ENCODE results near the gene PCF11. TPM values are rescaled to one million over a fixed set of nuclear protein-coding genes. Genes with fewer than 3 reads are reported as not detected.

PCF11 gene
- total and polyA plus RNA-seq, 2 of the 13 experiments (the other 11 are each of a cell fraction or from before 2014, with no cell fraction given): 40.3 to 47.7 TPM

- ATAC-seq: no peak
- in situ Hi-C loops (cut with HindIII; ENCODE audit: extremely low pct_ligation_motif_present, low pct_unique_long_range_greater_than_20kb): no loop called here
- no peak for FAIRE-seq
- intact Hi-C loops (cut with micrococcal nuclease; ENCODE audit: unreplicated experiment): no loop called here
- BruUV-seq (replicated peaks): no TSS peak
- ChIA-PET CTCF (ENCODE audit: low intra/inter-chr PET ratio, low total read pairs) (no interaction called here), POLR2A (no interaction called here)
- H4K20me1 ChIP-seq (ENCODE audit: insufficient read depth, low read length): no peaks in the 10 kb centered on the region
- no peak overlapping the region for H3K9ac ChIP-seq (ENCODE audit: insufficient read depth, low read depth, low read length)
- H3K79me2 ChIP-seq (ENCODE audit: insufficient read depth, low read length): no peaks in the 10 kb centered on the region
- H2AFZ ChIP-seq (ENCODE audit: low read length): no peak overlapping the region
- no peaks in the 10 kb centered on the region for H3K4me1 ChIP-seq (ENCODE audit: insufficient read depth, low read length)
- no peaks in the 10 kb centered on the region; a peak in 2 of 5 replicates for H3K27me3 ChIP-seq (ENCODE audit: control insufficient read depth in 1 of 2, insufficient read depth in 2 of 2, low read length in 2 of 2)
- no peaks in the 10 kb centered on the region for H3K36me3 ChIP-seq (replicated peaks in 1 of 2; ENCODE audit: control insufficient read depth in 1 of 2, insufficient read depth in 2 of 2, low read length in 2 of 2)
- no peak overlapping the region for H3K4me3 ChIP-seq (replicated peaks in 1 of 3; ENCODE audit: insufficient read depth in 1 of 3, low read depth in 2 of 3, low read length in 3 of 3)
- H3K27ac ChIP-seq (ENCODE audit: extremely low read length, insufficient read depth, low read length): no peak overlapping the region
- H3K4me2 ChIP-seq (ENCODE audit: low read depth, low read length): no peak overlapping the region
- 39% methylated on average over 4 of the region's 4 CpGs for WGBS (ENCODE audit: low lambda C conversion rate)
- no peaks in the 10 kb centered on the region for H3K9me3 ChIP-seq (ENCODE audit: low read length)
- no peak for DNase-seq (ENCODE audit: low spot score)
- TF ChIP-seq SNAPC2 (CRISPR knock-in tag; IDR thresholded peaks at IDR 0.05) (no peak), ZNF770 (CRISPR knock-in tag; IDR thresholded peaks at IDR 0.05) (no peak), EP300 (IDR thresholded peaks at IDR 0.05; ENCODE audit: low read depth in 2 of 2, low read length in 2 of 2) (no peak), EP300 (CRISPR knock-in tag; IDR thresholded peaks at IDR 0.05; ENCODE audit: borderline replicate concordance) (no peak), HNRNPLL (IDR thresholded peaks at IDR 0.05; ENCODE audit: low read depth, low read length, poor library complexity, severe bottlenecking) (no peak), NFE2L1 (CRISPR knock-in tag; IDR thresholded peaks at IDR 0.05; ENCODE audit: borderline replicate concordance) (no peak), PRPF4 (IDR thresholded peaks at IDR 0.05; ENCODE audit: low read depth, low read length, poor library complexity, severe bottlenecking) (no peak), ZNF274 (CRISPR knock-in tag; IDR thresholded peaks at IDR 0.05) (no peak), HNF4A (CRISPR knock-in tag; IDR thresholded peaks at IDR 0.05) (no peak), ZBTB46 (CRISPR knock-in tag; IDR thresholded peaks at IDR 0.05; ENCODE audit: borderline replicate concordance) (no peak), ZNF441 (CRISPR knock-in tag; IDR thresholded peaks at IDR 0.05; ENCODE audit: borderline replicate concordance) (no peak), ZNF552 (CRISPR knock-in tag; IDR thresholded peaks at IDR 0.05; ENCODE audit: borderline replicate concordance) (no peak), SALL1 (CRISPR knock-in tag; IDR thresholded peaks at IDR 0.05) (no peak), NFAT5 (CRISPR knock-in tag; IDR thresholded peaks at IDR 0.05) (no peak), PCBP1 (IDR thresholded peaks at IDR 0.05; ENCODE audit: borderline replicate concordance, low read depth, low read length) (no peak), ZNF703 (CRISPR knock-in tag; IDR thresholded peaks at IDR 0.05; ENCODE audit: borderline replicate concordance) (no peak), ZNF543 (CRISPR knock-in tag; IDR thresholded peaks at IDR 0.05) (no peak)
These were observed 24.7 kb upstream of the PCF11 start for GRCh38 chr11:83132191-83132590.
